B cell (primary cell): ENCODE results near the gene ECM2.

Experiments used
- EZH2 ChIP-seq: IDR thresholded peaks from 2 replicates; pipeline ENCODE4 v1.6.1; 2012; ENCODE audit warnings: borderline replicate concordance, low read depth, mild to moderate bottlenecking, moderate library complexity, low read length; ENCODE audit not compliant: insufficient read depth, poor library complexity, severe bottlenecking
- TF ChIP-seq, protein P1 (sequence below): fragments of 200-600 bp; IDR thresholded peaks from one replicate; pipeline ENCODE4 v1.8.0; 2022; ENCODE audit warnings: antibody characterized with exemption, mild to moderate bottlenecking

DNA sequence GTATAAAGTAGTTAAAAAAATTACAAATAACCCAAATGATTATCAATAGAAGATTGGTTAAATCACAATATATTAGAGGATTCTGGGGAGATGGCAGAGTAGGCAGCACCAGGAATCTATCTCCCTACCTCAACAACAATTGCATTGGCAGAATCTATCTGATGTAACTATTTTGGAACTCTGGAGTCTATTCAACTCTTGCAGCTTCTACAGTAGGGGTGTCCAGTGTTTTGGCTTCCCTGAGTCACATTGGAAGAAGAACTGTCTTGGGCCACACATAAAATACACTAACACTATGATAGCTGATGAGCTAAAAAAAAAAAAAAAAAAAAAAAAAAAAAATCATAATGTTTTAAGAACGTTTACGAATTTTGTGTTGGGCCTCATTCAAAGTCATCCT is 29.2 kb upstream of the ECM2 start:
- TF ChIP-seq, protein P1, sequence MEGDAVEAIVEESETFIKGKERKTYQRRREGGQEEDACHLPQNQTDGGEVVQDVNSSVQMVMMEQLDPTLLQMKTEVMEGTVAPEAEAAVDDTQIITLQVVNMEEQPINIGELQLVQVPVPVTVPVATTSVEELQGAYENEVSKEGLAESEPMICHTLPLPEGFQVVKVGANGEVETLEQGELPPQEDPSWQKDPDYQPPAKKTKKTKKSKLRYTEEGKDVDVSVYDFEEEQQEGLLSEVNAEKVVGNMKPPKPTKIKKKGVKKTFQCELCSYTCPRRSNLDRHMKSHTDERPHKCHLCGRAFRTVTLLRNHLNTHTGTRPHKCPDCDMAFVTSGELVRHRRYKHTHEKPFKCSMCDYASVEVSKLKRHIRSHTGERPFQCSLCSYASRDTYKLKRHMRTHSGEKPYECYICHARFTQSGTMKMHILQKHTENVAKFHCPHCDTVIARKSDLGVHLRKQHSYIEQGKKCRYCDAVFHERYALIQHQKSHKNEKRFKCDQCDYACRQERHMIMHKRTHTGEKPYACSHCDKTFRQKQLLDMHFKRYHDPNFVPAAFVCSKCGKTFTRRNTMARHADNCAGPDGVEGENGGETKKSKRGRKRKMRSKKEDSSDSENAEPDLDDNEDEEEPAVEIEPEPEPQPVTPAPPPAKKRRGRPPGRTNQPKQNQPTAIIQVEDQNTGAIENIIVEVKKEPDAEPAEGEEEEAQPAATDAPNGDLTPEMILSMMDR: no peak
- no peak for TF ChIP-seq EZH2
